Measurements from ENCODE around the gene TMCC1. TPM values are rescaled to one million over a fixed set of nuclear protein-coding genes. Genes with fewer than 3 reads are reported as not detected.
"Not testable (repeated sequence)": the region's sequence is repeated elsewhere in the genome, so short reads cannot be mapped to it uniquely, and the experiment has no call there.

The TMCC1 gene
- total and polyA plus RNA-seq, 2 experiments from 2014 or later, result 12.3 to 26.9 TPM

- TF ChIP-seq, protein P1, sequence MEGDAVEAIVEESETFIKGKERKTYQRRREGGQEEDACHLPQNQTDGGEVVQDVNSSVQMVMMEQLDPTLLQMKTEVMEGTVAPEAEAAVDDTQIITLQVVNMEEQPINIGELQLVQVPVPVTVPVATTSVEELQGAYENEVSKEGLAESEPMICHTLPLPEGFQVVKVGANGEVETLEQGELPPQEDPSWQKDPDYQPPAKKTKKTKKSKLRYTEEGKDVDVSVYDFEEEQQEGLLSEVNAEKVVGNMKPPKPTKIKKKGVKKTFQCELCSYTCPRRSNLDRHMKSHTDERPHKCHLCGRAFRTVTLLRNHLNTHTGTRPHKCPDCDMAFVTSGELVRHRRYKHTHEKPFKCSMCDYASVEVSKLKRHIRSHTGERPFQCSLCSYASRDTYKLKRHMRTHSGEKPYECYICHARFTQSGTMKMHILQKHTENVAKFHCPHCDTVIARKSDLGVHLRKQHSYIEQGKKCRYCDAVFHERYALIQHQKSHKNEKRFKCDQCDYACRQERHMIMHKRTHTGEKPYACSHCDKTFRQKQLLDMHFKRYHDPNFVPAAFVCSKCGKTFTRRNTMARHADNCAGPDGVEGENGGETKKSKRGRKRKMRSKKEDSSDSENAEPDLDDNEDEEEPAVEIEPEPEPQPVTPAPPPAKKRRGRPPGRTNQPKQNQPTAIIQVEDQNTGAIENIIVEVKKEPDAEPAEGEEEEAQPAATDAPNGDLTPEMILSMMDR (IDR thresholded peaks at IDR 0.05; ENCODE audit: low read depth, low read length), result no peak
- Histone ChIP-seq H3K27ac (no peak overlapping the region), H3K4me3 (no peak overlapping the region), H3K9me3 (ENCODE audit: low read depth) (no peaks in the 10 kb centered on the region), H3K4me1 (ENCODE audit: low read depth) (peaks cover 11% of the 10 kb centered on the region), H3K36me3 (no peaks in the 10 kb centered on the region), H3K27me3 (peaks cover 6% of the 10 kb centered on the region)
- no peak for DNase-seq (ENCODE audit: low read depth in 1 of 2, low spot score in 1 of 2)
Observed at GRCh38 chr3:129611446-129611800, 282.1 kb downstream of the TMCC1 start.

DNA sequence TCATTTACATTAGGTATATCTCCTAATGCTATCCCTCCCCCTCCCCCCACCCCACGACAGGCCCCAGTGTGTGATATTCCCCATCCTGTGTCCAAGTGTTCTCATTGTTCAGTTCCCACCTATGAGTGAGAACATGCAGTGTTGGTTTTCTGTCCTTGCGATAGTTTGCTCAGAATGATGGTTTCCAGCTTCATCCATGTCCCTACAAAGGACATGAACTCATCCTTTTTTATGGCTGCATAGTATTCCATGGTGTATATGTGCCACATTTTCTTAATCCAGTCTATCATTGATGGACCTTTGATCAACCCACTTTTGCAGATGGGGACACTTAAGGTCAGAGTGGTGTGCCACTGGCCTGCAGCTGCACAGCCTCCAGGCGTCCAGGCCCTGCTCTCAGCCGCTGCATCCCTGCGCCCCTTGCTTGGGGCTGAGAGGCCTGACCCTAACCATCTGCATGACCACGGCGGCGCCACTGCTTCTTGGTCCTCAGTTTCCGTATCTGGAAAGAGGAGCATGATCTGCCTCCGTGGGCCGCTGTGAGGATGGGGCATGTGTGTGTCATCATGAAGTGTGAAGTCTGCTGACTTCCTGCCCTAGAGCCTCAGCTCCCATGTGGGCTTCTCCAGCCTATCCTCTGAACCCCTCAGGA, 282.6 kb downstream of the TMCC1 start:
- not testable (repeated sequence) for H3K4me3 ChIP-seq; DNase-seq (ENCODE audit: low read depth in 1 of 2, low spot score in 1 of 2); H3K9me3 ChIP-seq (ENCODE audit: low read depth); H3K27ac ChIP-seq; H3K36me3 ChIP-seq
- Histone ChIP-seq H3K4me1 (ENCODE audit: low read depth) (peaks cover 11% of the 10 kb centered on the region), H3K27me3 (peaks cover 10% of the 10 kb centered on the region)

- Histone ChIP-seq H3K4me3 (no peak overlapping the region), H3K9me3 (ENCODE audit: low read depth) (no peaks in the 10 kb centered on the region), H3K36me3 (no peaks in the 10 kb centered on the region), H3K27ac (no peak overlapping the region), H3K27me3 (peaks cover 17% of the 10 kb centered on the region), H3K4me1 (ENCODE audit: low read depth) (peaks cover 11% of the 10 kb centered on the region)
- TF ChIP-seq, protein P1 (IDR thresholded peaks at IDR 0.05; ENCODE audit: low read depth, low read length), result no peak
- DNase-seq (ENCODE audit: low read depth in 1 of 2, low spot score in 1 of 2), result no peak
Observed at GRCh38 chr3:129610276-129610675, 283.2 kb downstream of the TMCC1 start.

GRCh38 chr3:129609591-129610182, 283.8 kb downstream of the TMCC1 start:
- TF ChIP-seq, protein P1 (IDR thresholded peaks at IDR 0.05; ENCODE audit: low read depth, low read length), result no peak
- no peaks in the 10 kb centered on the region for H3K36me3 ChIP-seq
- peaks cover 11% of the 10 kb centered on the region for H3K4me1 ChIP-seq (ENCODE audit: low read depth)
- DNase-seq (ENCODE audit: low read depth in 1 of 2, low spot score in 1 of 2), result peak in 1 of 2 donors; percentile 53
- H3K4me3 ChIP-seq, result no peak overlapping the region
- no peak overlapping the region for H3K27ac ChIP-seq
- no peaks in the 10 kb centered on the region for H3K9me3 ChIP-seq (ENCODE audit: low read depth)
- H3K27me3 ChIP-seq, result peaks cover 23% of the 10 kb centered on the region

- TF ChIP-seq, protein P1 (IDR thresholded peaks at IDR 0.05; ENCODE audit: low read depth, low read length), result no peak
- Histone ChIP-seq H3K27ac (no peak overlapping the region), H3K4me1 (ENCODE audit: low read depth) (peaks cover 11% of the 10 kb centered on the region)
Observed at GRCh38 chr3:129608936-129609590, 284.4 kb downstream of the TMCC1 start.

More at GRCh38 chr3:129608936-129609590, 284.4 kb downstream of the TMCC1 start:
- Histone ChIP-seq H3K9me3 (ENCODE audit: low read depth) (no peaks in the 10 kb centered on the region), H3K36me3 (no peaks in the 10 kb centered on the region), H3K4me3 (no peak overlapping the region), H3K27me3 (peaks cover 24% of the 10 kb centered on the region)
- DNase-seq (ENCODE audit: low read depth in 1 of 2, low spot score in 1 of 2), result no peak
